Stimulated activated CD4-positive, alpha-beta T cell treated with anti-CD3 and anti-CD28 coated beads, Interleukin-4, amount 100 ng/mL, for 24 hours (primary cell): ENCODE data around the gene AGAP1.

ENCODE experiments used
- DNase-seq: peaks from one replicate; pipeline ENCODE4 v3.0.0-alpha.2; 2020

Gene AGAP1

DNA sequence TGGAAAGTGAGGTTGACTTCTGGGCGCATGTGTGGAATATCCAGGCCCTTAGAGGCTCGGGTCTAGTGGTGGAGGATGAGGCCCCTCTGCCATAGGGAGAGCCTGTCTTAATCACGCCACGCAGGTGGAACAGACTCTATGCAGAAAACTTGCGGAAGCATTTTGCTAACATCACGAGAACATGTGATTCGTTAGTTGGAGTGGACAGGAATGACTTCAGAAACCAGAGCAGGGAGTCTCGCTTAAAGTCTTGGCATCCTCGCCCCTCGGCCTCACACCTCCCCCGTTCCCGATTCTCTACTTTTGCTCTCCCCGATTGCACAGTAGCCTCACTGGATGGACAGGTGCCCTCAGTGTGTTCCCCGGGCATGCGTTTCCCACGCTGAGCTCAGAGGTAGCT, 340.9 kb downstream of the AGAP1 start:
- no peak for DNase-seq

DNA sequence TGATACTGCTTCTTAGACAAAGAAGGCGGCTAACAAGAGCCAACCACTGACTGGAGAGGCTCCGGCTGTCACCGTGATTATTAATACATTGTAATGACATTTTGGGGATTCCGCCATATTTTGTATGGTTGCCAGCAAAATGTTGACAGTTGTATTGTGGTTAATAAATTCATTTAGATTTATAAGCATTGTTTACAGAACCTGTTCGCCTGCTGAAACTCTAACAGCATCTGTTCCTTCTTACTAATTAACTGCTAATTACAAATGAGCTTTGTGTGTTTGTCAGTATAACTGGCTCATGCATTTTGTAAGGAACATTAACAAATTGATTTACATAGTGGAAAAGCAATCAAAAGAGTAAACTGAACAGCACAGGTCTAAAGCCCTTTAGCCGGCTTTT, 342.0 kb downstream of the AGAP1 start:
- no peak for DNase-seq

DNA sequence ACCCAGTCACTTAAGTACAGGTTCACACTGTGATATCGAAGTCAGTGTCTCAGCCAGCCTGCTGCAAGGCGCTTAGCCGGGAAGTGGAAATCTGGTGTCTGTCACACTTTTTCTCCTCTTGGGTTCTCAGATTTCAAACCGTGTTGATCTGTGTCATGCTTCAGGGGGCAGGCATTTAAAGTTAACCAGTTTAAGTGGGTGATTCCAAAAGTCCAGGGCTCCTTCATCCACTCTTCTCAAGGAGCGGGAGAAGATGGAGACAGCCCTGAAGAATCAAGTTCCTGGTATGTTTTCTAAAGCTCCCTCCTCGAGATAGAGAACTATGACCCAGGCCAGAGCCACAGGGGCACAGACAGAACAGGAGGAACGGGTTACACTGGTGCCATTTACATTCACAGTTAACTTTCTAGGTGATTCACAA, 342.7 kb downstream of the AGAP1 start:
- no peak for DNase-seq

DNA sequence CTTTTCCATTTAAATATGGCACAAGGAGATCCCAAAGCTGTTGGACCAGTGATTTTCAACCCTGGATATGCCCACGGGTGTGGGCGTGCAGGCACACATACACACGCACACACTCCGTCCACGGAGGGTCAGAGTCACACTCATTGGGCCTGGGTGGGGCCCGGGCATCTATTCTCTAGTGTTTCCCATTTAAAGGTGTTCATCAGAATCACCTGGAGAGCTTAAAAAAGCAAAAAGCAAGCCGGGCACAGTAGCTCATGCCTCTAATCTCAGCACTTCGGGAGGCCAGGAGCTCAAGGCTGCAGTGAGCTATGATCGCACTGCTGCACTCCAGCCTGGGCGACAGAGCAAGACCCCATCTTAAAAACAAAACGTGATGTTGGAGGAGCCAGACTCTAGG, 345.4 kb downstream of the AGAP1 start:
- no peak for DNase-seq

DNA sequence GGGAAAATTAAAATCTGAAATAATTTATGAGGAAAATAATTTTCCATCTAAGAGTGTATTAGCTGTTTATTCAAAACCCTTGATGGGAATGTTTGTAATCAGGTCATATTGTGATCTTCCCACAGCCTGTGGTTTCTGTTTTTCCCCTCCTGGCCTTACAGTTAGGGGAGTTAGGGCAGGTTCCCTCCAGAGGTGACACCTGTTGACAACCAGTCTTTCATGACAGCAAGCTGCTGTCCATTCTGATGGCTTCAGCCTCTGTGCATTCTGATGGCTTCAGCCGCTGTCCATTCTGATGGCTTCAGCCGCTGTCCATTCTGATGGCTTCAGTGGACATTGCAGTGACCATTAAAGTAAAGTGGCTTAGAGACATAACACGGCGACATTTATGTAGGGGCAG, 346.1 kb downstream of the AGAP1 start:
- no peak for DNase-seq

DNA sequence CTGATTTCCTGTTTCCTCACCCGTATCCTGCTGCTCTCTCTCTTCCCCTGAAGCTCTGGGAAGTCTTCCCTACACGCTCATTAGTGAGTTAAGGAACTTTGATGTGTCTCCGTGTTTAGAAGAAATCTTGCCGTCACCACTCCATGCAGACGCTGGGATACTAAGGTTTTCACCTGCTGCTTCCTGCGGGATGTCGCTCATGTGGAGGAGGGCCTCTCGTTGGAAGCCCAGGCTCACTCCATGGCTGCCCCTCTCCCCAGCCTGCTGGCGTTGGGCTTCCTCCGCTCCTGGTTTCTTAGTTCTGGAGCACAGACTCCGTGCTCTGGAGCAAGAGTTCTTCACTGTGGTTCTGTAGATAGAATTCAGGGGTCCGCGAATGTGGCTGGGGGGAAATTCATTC, 348.0 kb downstream of the AGAP1 start:
- DNase-seq: no peak

DNA sequence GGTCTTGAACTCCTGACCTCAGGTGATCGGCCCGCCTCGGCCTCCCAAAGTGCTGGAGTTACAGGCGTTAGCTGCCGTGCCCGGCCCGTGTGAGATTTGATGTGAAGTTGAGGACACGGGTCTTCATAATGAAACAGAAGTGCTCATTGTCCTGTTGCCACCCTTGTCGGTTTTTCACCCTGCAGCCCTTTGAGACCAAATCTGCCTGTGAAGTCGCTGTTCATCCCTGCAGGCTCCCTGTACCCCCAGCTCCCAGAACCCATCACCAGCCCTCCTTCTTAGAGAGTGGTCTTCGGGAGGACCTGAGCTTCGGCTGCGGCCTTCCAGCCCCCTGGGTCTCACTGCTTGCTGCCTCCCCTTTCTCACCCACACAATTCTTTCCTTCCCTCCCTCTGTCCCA, 349.1 kb downstream of the AGAP1 start:
- DNase-seq: no peak

DNA sequence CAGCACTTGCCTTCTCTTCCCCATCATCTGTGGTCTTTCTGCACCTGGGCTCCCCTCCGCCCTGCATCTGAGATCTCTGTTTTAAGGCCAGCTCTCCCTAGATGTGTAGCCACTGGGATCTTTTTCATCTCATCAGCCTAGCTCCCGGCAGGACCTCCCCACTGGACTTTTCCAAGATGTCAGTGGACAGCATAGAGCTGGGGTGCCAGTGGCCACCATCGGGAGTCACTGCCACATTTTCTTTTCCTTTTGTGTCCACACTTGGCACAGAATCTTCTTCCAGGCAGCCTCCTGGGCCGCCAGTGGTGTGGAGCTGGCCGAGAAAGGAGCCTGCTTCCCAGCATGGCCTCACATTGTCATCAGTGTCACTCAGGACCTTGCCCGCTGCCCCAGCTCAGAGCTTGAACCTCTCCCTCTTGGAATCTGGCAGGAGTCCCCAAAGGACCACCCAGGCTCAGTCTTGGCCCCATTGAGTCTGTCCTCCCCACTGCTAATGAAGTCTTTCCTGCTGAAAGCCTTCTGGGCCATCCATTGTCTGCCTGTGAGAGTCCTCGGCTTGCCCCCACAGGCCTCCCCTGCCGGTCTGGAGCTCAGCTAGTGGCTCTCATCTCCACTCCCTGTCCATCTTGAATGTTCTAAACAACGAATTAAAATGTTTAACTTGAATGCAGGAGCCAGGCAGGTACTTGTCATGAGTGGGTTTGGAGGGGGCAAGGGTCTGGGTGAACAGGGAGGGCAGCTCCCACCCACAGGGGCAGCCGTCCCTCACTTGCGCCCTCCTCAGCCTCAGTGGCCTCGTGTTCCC, 349.9 kb downstream of the AGAP1 start:
- DNase-seq: no peak

DNA sequence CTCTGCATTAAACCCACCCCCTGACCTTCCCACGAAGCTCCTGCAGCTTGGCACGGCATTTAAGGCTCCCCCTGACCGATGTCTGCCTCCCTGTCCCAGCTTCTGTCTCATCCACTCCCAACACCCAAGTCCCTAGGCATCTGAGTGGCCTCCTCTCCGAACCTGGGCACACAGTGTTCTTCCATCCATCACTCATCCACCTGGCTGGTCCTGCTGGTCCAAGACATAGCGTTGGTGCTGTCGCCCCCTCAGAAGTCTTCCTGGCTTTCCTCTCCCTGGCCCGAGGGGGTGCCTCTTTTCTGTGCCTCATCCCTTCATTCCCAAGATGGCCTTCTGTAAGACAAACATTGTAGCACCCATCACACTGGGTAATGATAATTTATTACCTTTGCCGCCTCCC, 350.7 kb downstream of the AGAP1 start:
- DNase-seq: no peak

DNA sequence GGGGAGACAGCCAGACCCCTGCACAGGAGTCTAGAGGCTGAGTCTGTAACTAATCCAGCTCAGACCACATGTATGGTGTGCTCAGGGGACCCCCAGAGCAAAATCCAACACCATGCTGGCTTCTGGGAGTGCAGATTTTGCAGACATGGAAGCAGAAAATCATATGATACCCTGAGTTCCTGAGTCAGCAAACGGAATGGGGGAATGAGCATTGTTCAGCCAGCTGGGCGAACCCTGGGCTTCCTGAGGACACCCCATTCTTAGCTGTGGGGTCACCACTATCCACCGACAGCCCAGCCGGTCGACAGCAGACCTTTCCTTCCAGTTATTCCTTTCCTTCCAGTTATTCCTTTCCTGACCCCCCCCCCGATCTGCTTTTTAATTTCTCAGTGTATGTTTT, 351.4 kb downstream of the AGAP1 start:
- no peak for DNase-seq

DNA sequence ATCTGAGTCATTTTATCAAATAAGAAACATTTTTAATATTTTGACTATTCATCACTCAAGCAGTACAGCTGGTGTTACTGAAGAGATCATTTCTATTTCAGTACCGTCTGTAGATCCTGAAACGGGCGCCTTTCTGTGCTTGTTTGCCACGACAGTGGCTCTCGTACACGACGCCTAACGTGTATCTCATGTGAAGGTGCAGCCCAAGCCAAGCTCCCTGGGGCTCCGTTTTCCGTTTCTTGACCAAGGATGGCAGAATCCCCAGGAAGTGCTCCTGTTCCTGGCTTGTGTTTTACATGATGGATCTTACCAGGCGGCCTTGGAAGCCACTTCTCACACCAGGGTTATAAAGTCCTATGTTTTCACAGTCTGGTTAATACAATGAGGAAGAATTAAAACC, 353.7 kb downstream of the AGAP1 start:
- DNase-seq: no peak

DNA sequence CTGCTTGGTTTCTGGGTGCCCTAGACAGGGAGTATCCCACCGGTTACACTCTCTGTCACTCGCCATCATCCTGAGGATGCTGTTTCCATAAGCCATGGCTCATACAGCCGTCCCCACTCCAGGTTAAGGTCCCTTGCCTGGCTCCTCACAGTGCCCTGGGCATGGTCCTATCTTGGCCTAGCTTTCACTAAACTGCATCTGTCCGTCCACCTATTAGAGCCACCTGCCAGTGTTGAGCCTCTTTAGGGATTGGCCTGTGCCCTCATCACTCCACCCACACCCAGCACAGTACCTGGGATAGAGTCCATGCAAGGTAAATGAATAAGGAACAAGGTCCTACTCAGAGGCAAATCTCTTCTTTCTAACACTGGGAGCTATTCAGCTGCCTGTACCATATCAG, 354.2 kb downstream of the AGAP1 start:
- DNase-seq: no peak

DNA sequence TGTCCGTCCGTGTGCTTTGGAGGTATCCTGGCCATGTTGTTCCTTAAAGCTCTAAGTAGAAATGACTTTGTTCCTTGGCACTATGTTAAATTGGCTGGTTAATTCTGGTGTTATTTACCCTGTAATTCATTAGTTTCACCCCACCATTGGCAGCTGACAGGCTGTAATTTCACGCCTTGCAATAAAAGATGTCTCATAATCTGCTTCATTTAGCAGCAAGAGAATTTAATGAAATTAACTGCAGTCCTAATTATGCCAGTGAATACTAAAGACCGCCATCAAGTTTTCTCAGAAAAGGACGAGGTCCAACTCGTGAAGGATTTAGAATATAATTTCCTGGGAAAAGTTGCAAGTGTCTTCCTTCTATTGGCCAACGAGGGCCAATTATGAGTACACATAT, 355.1 kb downstream of the AGAP1 start:
- DNase-seq: no peak

DNA sequence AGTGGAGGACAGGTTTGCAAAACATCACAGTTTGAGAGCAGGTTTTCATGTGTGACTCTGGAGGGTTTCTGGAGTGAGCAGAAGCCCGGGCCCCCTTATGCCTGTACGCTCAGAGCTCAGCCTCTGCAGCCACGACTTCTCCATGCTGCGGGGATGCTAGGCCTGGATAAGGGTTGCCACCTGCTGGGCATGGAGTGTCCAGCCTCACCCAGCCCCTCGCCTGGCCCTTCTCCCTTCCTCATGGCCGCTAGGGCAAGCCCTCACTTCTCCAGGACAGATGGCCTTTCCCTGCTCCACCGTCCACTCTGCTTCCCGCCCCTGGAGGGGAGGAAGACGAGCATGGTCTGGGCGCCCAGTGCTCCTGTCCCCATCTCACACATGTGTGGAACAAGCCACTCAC, 355.6 kb downstream of the AGAP1 start:
- DNase-seq: no peak

DNA sequence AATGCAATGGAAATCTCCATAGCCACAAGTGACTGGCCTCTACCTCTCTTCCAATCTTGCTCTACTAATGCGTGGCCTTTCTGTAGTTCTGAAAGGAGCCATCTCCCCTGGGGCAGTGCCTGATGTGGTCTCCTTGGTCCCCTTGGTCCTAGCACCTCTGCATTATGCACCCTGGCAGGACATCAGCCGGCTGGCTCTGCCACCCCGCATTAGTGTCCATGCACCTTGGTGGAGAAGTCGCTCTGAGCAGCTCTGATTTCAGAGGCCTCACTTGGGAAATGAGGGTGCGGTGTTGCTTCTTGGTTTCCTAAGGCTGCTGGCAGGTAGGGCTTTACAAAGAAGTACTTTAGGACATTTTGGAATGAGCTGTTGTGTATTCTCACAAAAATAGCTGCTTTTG, 356.4 kb downstream of the AGAP1 start:
- no peak for DNase-seq

DNA sequence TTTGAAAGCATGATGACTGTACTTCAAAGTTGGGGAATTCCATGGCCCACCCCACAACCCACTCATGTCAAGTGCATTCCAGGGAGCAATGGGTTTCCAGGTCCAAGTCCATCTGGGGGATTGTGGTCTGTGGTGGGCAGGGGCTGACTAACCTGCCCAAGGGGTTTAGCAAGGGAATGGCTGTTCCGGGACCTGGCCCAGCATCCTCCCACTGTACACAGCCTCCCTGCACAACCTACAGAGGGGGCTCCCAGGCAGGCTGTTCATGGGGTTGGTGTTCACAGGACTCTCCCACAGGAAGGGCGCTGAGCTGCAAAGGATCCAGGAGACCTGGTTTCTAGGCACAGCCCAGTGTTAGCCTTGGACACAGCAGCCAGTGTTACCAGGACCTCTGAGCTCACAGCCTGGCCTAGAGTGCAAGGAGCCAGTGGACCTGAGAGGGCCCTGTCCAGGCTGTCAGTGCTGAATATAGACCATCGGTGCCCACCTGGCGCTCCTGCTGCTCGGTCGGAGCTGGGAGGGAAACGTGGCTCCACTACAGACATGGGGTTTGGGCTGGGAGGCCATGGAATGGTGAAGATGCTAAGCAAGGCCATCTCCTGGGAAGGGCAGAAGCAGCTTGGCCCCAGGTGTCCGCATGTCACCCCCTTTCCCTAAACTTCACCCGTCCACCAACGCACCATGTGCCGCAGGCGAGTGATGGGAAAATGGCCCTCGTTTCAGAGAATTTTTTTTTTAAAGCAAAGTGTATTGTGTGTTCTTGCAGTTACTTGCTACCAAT, 357.1 kb downstream of the AGAP1 start:
- DNase-seq: no peak

DNA sequence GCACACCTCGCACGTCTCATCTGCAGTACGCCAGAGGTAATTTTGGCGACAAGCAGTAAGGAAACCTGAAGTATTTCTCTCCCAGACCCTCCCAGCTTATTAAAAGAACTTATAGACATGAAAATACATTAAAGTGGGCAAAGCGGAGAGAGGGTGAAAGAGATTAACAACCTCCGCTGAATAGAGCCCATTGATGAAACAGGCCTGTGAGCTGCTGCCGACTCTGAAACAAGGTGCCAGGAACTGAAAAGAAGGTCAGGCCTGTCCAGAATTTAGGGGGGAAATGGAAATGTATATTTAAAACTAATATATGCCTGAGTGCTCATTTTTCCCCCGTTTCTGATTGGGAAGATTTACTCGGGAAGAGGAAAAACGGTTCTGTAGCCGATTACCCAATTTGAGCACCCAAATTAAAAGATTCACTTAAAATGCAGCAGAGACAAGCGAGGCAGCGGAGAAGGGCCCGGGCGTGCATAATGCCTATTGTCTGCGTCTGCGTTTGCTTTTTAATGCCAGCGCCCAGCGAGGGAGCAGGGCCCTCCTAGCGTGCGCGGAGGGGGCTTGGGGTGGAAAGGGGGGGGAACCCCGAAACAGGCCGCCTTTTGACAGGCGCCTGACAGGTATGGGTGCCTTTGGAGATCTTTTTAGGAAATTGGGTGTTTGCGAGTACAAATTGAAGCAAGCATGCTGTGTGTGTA, 358.1 kb downstream of the AGAP1 start:
- DNase-seq: no peak

DNA sequence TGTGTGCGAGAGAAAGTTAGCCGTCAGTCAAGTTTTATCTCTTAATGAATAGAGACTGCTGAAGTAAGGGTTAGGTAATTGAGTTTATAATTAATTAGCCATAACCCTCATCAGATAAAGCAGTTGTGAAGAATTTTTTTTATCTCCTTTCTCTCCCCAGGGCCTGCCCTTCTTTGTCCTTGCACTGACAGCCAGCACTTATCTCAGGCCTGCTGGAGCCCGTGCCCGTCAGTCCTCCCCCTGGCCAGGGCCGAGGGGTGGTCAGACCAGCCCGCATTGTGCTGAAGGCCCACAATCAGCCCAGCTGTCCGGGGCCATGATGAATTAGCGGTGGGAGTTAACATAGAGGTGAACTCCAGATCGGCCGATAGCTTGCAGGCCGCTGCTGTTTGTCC, 358.7 kb downstream of the AGAP1 start:
- DNase-seq: no peak

DNA sequence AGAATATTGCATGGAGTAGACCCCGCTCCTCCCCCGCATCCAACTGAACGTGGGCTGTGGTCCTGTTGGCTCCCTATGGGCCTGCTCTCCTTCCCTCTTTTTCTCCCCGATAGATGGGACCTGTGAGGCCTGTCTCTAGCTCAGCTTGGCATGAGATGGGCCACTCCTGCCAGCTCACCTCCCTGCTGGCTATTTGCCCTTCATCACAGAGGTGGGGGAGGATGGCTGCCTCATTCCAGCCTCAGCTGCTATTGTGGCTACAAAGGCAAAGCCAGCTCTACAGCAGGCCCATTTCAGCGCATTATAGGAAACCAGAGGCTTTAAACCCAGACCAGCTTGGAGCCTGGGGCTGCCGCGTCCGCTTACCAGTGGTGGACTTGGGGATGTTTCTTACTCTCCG, 360.4 kb downstream of the AGAP1 start:
- DNase-seq: no peak

DNA sequence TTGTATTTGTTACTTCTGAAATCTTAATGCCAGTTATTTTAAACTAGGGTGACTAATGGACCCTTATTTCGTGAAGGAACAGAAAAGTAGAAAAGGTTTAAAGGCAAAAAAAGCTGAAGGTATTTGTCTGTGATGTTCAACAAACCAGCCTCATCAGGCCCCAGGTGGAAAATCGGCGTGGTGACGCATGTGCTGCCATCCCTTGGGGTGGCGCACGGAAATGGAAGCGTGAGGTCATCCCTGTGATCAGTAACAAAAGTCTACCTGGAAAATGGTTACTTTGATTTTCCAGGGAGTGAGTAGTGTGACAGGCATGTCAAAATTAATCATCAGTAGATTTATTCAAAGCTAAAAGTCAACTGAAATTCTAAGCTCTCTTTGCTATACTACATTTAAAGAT, 361.2 kb downstream of the AGAP1 start:
- DNase-seq: no peak

DNA sequence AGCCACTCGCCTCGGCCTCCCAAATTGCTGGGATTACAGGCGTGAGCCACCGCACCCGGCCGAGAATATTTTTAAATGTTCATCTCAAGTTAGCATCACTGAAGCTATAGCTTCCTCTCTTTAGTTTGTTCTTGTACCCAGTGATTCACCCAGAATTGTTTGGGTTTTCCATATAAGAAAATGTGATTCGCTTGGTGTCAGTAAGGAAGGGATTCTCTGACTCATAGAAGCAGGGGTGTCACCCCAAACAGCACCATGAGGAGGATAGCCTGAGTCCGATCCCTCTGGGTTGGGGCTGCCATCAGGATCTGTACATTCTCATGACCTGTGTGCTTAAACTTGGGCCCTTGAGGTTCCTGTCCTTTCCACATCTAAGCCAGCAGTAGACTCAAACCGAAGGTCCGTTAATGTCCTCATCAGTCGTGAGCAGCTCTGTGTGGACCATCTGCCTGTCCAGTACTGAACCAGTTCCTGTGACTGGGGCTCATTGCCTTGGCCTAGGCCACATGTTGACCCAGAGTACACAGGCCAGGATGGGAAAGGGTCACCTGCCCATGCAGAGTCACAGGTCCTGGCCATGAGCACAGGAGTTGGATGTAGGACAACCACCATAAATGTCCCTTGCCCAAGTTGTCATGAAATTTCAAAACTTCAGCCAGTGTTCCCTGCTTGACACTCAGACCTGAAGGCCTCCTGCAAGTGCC, 362.5 kb downstream of the AGAP1 start:
- DNase-seq: no peak

DNA sequence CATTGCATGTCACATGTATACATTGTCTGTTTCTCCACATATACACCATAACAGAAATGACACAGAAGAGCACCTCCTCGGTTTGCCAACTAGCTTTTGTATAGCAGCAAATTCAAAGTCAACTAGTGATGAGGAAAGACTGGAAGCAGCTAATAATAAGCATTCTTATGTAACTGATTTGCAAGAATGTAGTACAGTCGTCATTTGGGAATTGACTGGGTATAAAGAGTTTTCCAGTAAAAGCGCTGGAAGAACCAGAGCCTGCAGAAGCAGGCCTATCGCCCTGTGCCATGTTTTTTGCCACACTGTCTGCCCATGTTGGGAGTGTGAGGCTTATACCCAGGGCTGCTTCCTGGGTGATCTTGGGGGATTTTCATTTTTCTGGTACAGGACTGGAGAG, 363.8 kb downstream of the AGAP1 start:
- no peak for DNase-seq

DNA sequence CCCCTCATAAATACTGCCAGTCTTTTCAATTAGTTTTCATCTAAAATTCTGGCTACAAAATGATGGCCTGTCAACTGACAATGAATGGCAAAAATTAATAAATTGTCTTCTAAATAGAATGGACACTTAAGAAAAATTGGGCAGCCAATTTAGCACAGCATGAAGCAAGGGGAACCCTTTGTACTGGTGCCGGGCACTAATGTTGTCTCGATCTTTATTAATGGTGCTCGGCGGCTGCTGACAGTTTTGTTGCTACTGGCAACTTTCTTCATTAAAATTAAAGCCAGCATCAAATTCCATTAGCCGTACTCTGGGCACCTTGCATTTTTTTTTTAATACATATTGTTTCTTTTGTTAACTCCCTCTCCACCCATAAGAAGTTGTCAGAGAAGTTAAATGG, 365.0 kb downstream of the AGAP1 start:
- DNase-seq: no peak
